ENCODE data around the gene GPANK1. TPM values are rescaled to one million over a fixed set of nuclear protein-coding genes. Genes with fewer than 3 reads are reported as not detected.

Gene GPANK1
- total and polyA plus RNA-seq, 2 of the 13 experiments (the other 11 are each of a cell fraction or from before 2014, with no cell fraction given) = 15.4 to 22.8 TPM

GRCh38 chr6:31665501-31666336 is 922 bp upstream of the GPANK1 start, which contains the start of gene CSNK2B (continued):
- TF ChIP-seq ZNF10 (CRISPR knock-in tag; IDR thresholded peaks at IDR 0.05; ENCODE audit: borderline replicate concordance, low read depth) = no peak
- 0 out of 2 replicates have a peak, but pooled peaks have one; percentile 41 for TF ChIP-seq NR1H2 (CRISPR knock-in tag; IDR thresholded peaks at IDR 0.05; ENCODE audit: borderline replicate concordance, low read depth)
- TF ChIP-seq ZNF746 (CRISPR knock-in tag; IDR thresholded peaks at IDR 0.05) = peak; percentile 89
- no peak for TF ChIP-seq PRMT3 (CRISPR knock-in tag; IDR thresholded peaks at IDR 0.05; ENCODE audit: borderline replicate concordance, low read depth)
- peak; percentile 44 for TF ChIP-seq PAXIP1 (CRISPR knock-in tag; conservative IDR thresholded peaks at IDR 0.05)
- TF ChIP-seq SRY (CRISPR knock-in tag; IDR thresholded peaks at IDR 0.05) = peak; percentile 86
- TF ChIP-seq ZNF720 (CRISPR knock-in tag; IDR thresholded peaks at IDR 0.05) = no peak
- no peak for TF ChIP-seq ETV6 (CRISPR knock-in tag; conservative IDR thresholded peaks at IDR 0.05)
- peak; percentile 73; the same call in 2 of the 3 replicates for TF ChIP-seq MXI1 (IDR thresholded peaks at IDR 0.05; ENCODE audit: borderline replicate concordance, low read depth, low read length)
- no peak for TF ChIP-seq ZNF207 (IDR thresholded peaks at IDR 0.05; ENCODE audit: borderline replicate concordance)
- no peak for TF ChIP-seq JUNB (CRISPR knock-in tag; IDR thresholded peaks at IDR 0.05; ENCODE audit: borderline replicate concordance)
- peak; percentile 71; the same call in 1 of the 2 replicates for TF ChIP-seq PITX1 (CRISPR knock-in tag; IDR thresholded peaks at IDR 0.05)
- peak; percentile 3 for TF ChIP-seq HNF4G (IDR thresholded peaks at IDR 0.05; ENCODE audit: borderline replicate concordance, low read depth, low read length)
- no peak for TF ChIP-seq HNF4G (CRISPR knock-in tag; IDR thresholded peaks at IDR 0.05; ENCODE audit: borderline replicate concordance, low read depth)
- TF ChIP-seq SP2 (CRISPR knock-in tag; IDR thresholded peaks at IDR 0.05) = peak; percentile 62
- peak; percentile 87 for TF ChIP-seq SRF (IDR thresholded peaks at IDR 0.05; ENCODE audit: low read depth, low read length)
- TF ChIP-seq MTF1 (CRISPR knock-in tag; IDR thresholded peaks at IDR 0.05) = 0 out of 2 replicates have a peak, but pooled peaks have one; percentile 55
- TF ChIP-seq, protein P1, sequence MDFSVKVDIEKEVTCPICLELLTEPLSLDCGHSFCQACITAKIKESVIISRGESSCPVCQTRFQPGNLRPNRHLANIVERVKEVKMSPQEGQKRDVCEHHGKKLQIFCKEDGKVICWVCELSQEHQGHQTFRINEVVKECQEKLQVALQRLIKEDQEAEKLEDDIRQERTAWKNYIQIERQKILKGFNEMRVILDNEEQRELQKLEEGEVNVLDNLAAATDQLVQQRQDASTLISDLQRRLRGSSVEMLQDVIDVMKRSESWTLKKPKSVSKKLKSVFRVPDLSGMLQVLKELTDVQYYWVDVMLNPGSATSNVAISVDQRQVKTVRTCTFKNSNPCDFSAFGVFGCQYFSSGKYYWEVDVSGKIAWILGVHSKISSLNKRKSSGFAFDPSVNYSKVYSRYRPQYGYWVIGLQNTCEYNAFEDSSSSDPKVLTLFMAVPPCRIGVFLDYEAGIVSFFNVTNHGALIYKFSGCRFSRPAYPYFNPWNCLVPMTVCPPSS (IDR thresholded peaks at IDR 0.05) = no peak
- 0 out of 2 replicates have a peak, but pooled peaks have one; percentile 32 for TF ChIP-seq ZNF83 (CRISPR knock-in tag; IDR thresholded peaks at IDR 0.05; ENCODE audit: borderline replicate concordance)
- TF ChIP-seq SRSF1 (optimal IDR thresholded peaks at IDR 0.05; ENCODE audit: low read depth, low read length) = peak; percentile 55
- peak; percentile 80 for TF ChIP-seq ELF3 (CRISPR knock-in tag; IDR thresholded peaks at IDR 0.05)
- no peak for TF ChIP-seq ZNF816 (CRISPR knock-in tag; IDR thresholded peaks at IDR 0.05; ENCODE audit: borderline replicate concordance)
- peak; percentile 58 for TF ChIP-seq TP53 (CRISPR knock-in tag; conservative IDR thresholded peaks at IDR 0.05)
- no peak for TF ChIP-seq KDM6A (CRISPR knock-in tag; IDR thresholded peaks at IDR 0.05; ENCODE audit: low read depth)
- no peak for TF ChIP-seq DNMT1 (CRISPR knock-in tag; IDR thresholded peaks at IDR 0.05)
- 0 out of 2 replicates have a peak, but pooled peaks have one; percentile 47 for TF ChIP-seq ZNF761 (CRISPR knock-in tag; conservative IDR thresholded peaks at IDR 0.05)
- no peak for TF ChIP-seq PHF5A (CRISPR knock-in tag; IDR thresholded peaks at IDR 0.05; ENCODE audit: low read depth, unreplicated experiment)

Measured in HepG2 (cell line).